CD4-positive, alpha-beta T cell treated with Interferon gamma for 1 hour (primary cell): ENCODE results near the gene FADS6.

Source experiments
- DNase-seq: peaks from one replicate; pipeline ENCODE4 v3.0.0-alpha.2; 2020

Gene FADS6, protein sequence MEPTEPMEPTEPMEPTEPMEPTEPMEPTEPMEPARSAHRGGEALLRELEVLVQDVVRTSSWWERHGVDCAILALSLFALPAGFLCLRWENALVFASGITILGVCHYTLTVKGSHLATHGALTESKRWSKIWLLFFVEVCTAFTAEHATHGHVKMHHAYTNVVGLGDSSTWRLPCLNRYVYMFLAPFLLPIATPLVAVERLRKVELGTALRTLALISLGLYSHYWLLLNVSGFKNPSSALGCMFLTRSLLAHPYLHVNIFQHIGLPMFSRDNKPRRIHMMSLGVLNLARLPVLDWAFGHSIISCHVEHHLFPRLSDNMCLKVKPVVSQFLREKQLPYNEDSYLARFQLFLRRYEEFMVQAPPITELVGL

DNA sequence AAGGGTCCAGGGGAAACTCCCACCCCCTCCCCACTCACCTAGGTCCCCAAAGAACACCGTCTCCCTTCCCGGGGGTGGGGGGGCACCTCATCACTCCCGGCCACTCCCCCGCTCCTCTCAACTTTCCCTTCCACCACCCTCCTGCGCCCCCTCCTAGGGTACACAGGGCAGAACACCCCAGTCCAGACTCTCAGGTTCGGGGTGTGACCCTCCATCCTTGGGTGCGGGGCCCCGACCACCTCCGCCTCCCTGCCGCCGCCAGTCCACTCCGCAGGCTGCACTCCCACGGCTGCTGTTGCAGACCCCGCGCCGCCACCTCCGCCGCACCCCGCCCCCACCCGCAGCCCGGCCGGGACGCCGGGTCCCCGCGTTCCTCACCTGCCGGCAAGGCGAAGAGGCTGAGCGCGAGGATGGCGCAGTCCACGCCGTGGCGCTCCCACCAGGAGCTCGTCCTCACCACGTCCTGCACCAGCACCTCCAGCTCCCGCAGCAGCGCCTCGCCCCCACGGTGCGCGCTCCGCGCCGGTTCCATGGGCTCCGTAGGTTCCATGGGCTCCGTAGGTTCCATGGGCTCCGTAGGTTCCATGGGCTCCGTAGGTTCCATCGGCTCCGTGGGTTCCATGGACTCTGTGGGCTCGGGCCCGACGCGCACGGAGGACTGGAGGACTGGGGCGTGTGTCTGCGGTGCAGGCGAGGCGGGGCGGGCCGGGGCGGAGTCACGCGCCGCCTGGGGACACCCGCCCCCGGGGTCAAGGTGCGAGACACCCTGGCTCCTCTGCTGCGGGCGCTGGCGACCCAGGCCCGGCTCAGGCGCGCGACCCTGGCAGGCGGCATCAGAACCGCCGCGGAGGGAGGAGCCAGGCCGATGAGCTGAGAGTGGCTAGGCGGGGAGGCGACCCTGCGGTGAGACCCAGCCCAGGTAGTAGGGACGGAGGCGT is at the start of gene FADS6:
Gene FADS6, minus strand, starts transcription at position 660 of the 938 bp plus-strand sequence. Its CDS starts 38 bp downstream, at position 622.
- no peak for DNase-seq

DNA sequence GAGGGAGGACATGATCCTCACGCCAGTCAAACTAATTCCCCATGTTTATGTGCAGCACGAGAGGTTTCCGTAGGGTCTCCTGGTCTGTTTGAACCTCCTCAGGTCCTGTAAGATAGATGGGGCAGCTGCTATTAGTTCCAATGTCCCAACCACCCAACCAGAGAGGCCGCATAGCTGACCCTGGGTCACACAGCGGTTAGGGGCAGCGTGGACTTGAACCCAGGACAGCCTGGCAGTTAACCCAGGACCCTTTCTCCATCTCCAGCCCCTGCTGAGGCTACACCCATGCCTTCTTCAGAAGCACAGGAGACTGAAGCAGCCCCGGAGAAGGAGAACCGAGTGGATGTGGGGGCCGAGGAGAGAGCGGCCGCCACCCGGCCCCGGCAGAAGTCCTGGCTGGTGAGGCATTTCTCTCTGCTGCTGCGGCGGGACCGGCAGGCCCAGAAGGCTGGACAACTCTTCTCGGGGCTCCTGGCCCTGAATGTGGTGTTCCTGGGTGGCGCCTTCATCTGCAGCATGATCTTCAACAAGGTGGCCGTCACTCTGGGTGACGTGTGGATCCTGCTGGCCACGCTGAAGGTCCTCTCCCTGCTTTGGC is 47.8 kb upstream of the FADS6 start:
- no peak for DNase-seq

DNA sequence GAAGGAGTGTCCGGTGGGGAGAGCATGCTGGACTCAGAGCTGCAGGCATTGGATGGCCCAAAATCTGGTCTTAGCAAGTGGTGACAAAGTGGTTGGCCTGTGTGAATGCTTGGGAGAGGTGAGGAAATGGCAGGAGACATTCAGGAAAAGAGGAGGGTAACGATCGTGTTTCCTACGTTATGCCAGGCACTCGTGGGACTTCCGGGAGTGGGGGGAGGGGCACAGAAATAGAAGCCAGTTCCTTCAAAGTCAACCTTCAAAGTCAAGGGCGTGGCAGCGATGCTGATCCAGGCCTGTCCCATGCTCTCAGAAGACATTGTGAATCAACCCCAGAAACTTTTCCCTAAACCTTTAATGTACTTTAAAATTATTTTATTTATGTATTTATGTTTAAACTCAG is 46.1 kb upstream of the FADS6 start:
- DNase-seq: no peak

DNA sequence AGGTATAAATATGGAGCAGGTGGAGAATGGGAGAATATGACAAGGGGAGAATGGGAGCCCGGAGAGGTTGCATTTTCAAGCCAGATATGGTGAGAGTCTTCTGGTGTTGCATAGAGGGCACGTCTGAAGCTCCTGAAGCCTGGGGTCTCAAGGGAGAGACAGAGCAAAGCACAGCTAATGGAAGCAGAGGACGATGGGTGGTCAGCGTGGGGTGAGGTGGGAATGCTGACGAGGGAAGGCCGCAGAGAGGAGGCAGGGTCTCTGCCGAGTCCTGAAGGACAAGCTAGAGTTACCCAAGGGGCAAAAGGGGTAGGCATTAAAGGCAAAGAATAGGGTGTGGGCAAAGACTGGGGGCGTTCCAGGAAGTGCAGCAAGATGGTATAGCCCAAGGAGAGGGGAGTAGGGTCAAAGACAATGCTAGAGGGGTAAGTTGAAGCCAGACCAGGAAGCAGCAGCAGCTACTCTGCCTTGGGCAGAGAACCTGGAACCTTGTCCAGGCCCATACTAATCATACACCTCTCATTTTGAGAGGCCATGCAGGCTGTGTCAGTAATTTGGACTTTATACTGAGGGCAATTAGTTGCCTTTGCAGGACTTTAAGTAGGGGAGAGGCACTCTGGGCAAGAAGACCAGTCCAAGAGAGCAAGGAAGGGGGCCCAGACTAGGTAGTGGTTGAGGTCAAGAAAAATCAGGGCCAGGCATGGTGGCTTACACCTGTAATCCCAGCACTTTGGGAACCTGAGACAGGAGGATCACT is 44.9 kb upstream of the FADS6 start:
- no peak for DNase-seq

DNA sequence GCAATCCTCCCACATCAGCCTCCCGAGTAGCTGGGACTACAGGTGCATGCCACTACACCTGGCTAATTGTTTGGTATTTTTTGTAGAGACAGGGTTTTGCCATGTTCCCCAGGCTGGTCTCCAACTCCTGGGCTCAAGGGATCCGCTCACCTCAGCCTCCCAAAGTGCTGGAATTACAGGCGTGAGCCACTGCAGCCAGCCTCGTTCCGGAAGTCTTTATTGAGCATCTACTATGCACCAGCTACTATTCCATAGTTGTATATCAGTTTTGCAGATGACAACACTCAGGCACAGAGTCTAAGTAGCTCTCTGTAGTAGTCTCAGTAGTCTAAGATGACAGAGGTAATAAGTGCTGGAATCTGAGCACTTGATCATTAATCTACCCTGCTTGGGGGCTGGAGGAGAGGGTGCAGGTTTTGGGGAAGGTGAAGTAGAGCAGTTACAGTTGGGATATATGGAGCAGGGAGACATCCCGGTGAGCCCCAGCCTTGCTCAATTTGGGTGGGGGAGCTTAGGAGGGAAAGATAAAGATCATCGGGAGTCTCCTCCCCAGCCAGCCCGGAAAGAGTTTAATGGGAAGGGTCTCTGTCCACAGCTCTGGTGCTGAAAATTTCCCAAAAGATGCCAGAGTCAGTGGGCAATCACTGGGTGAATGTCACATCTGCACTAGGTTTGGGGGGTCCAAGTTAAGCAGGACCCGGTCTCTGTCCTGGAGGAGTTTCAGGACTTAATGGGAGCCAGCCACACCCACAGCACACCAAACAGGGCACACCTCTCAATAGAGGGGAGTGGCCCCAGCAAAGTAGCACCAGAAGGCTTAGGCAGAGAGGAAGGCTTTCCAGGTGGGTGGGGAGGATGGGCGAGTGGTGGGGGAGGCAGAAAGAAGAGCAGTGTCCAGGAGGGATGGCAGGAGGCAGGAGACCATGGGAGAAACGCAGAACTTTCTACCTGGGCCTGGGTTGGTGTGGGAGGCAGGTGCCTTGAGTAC is 43.9 kb upstream of the FADS6 start:
- no peak for DNase-seq

DNA sequence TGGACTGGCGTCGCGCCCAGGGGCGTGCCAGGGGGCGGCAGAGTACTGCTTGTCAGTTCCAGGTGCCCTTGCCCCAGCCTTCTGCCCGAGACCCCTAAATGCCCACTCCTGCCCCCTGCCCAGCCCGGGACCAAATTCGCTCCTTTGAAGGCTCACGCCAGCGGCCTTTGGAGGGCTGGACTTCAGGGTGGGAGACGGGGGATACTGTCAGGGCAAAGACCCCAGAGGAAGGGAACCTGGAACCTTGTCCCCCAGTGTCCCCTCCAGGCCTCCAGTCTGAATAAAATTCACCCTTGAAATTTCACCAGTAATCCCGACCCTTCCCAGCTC is 43.0 kb upstream of the FADS6 start:
- DNase-seq: no peak

DNA sequence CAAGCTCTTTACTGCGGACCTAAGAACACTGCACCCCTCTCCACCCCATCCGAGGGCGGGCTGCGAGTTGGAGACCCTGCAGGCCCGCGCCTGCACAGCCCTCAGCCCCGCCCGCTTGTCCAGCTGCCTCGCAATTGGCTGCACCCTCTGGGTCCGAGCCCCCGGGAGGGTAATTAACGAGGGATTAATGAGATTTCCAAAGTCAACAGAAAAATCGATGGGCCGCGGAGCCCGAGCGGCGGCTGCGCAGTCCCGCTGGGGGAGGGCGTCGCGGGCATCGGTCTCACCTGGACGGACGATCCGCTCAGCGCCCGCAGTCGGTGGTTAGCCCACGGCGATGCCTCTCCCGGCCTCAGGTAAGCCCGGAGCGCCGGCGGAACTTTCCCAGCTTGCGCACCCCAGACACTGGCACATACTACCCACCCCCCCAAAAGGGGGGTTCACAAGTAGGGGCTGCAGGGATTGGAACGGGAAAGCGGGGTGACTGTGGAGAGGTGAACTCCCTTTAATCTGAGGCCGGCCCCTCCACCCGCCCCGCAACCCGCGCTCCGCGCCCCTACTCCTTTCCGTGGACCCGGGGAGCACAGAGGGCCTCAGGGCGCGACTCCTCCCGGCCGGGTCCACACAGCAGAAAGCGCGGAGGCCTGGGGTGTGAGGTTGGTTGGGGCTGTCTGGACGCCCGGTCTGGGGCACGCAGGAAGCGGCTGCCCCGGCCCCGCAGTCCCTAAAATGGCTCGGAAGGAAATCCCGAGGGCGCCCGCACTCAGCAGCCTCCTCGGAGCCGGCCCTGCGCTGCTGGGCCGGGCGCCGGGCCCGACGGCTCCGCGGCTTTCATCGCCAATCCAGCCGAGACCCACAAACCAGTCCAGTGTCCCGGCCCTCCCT is 42.4 kb upstream of the FADS6 start, which contains the start of gene OTOP3:
Gene OTOP3, plus strand, starts transcription at position 314 of the 885 bp plus-strand sequence. Its CDS starts 24 bp downstream, at position 338.
- DNase-seq: no peak

DNA sequence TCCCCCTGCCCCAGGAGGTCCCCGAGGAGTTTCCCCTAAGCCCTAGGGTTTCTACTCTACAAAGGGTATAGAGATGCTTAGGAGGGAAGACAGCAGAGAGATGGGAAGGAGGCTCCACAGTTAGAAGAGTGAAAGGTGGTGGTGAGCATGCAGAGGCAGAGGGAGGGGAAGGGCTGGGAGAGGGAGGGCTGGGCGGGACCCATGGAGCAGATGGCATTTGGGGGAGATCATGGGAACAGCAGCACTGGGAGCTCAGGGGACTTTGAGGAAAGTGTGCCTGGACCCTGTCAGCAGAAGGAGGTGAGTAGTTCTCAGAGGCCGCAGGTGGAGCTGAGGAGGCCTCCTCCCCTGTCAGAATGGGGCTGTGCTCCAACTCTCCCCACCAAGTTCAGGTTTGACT is 41.6 kb upstream of the FADS6 start:
- DNase-seq: no peak

DNA sequence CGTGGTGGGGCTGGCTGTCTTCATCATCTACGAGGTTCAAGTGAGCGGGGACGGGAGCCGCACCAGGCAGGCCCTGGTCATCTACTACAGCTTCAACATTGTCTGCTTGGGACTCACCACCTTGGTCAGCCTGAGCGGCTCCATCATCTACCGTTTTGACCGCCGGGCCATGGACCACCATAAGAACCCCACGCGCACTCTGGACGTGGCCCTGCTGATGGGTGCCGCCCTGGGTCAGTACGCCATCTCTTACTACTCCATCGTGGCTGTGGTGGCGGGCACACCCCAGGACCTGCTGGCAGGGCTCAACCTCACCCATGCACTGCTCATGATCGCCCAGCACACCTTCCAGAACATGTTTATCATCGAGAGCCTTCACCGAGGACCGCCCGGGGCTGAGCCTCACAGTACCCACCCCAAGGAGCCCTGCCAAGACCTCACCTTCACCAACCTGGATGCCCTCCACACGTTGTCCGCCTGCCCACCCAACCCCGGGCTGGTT is 37.2 kb upstream of the FADS6 start:
- DNase-seq: no peak

DNA sequence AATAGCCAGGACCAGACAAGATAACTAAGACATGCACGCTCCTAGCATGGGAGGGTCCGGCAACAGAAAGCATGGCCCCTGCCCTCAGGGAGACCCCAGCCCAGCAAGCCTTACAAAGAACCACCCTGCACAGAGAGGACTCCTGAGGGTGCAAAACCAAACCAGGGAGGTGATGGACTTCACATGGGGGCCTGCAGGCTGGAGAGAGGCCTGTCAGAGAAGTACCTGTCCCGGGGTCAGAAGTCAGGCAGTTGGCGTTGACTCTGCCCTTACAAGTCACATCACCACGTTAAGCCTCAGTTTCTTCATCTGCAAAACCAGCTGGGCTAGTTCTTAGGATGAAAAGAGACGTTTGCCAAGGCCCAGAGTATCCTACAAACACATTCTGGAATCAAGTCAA is 35.4 kb upstream of the FADS6 start:
- DNase-seq: no peak

DNA sequence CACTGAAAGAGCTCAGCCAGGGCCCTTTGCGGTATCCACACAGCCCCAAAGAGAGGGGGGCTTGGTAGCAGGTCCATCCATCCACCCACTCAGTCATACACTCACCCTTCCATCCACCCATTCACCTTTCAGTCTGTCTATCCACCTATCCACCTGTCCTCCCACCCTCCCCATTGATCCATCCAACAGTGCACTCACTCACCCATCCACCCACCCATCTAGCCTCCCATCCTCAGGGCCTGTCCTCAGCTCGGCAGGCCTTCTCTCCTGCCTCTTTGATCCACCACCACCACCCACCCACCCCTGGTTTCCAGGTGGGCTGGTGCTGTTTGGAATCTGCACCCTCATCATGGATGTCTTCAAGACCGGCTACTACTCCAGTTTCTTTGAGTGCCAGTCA is 31.8 kb upstream of the FADS6 start:
- no peak for DNase-seq

DNA sequence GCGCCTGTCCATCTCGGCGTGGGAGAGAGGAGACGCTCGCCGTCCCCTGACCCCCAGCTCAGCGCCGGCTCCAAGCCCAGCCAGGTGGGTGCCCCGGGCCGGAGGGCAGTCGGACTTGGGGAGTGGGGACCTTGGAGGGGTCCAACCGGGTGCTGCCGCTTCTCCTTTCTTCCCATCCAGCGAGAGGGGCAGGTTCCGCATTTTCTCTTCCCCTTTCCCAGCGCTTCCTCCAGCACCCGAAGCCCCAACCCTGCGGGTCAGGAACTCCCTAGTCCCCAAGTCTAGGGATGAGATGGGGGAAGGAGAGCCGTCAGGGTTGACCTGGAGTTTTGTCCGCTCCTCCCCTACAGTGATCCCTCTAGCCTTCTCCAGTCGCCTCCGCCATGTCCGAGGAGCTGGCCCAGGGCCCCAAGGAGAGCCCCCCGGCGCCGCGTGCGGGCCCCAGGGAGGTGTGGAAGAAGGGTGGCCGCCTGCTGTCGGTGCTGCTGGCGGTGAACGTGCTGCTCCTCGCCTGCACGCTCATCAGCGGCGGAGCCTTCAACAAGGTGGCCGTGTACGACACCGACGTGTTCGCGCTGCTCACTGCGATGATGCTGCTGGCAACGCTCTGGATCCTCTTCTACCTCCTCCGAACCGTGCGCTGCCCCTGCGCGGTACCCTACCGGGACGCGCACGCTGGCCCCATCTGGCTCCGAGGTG is 31.0 kb upstream of the FADS6 start, which contains the start of gene OTOP2:
Gene OTOP2, plus strand, starts transcription at position 24 of the 699 bp plus-strand sequence. Its CDS starts 360 bp downstream, at position 384.
- DNase-seq: peak; percentile 40

DNA sequence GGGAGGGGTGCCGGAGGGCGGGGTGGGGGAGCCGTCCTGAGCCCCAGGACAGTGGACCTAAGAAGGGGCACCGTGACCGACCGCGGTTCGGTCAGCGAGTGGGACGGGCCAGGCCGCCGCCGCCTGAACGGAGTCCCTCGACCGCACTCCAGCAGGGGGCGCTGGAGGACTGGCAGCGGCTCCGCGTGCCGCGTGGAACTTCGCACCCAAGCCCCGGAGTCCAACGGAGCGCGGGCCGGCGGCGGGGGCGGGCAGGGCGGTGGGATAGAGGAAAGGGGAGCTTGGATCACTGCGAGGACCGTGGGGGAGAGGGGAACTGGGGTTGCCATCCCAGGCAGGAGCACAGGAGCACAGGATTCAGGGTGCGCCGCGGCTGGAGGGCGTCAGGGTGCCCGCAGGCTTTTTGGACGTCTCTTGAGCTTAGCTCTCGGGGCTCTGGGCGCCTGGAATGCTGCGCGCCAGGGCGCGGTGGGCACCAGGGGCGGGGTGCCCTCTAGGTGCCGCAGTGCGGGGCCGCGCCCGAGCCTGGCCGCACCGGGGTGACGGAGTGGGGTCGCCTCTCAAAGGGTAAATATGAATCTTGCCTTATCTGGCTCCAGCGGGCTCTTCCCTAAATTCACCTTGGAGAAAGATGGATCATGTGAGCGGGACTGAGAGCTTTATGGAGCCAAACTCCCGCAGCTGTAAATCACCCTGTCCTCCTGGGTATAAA is 30.3 kb upstream of the FADS6 start:
- peak; percentile 61 for DNase-seq

DNA sequence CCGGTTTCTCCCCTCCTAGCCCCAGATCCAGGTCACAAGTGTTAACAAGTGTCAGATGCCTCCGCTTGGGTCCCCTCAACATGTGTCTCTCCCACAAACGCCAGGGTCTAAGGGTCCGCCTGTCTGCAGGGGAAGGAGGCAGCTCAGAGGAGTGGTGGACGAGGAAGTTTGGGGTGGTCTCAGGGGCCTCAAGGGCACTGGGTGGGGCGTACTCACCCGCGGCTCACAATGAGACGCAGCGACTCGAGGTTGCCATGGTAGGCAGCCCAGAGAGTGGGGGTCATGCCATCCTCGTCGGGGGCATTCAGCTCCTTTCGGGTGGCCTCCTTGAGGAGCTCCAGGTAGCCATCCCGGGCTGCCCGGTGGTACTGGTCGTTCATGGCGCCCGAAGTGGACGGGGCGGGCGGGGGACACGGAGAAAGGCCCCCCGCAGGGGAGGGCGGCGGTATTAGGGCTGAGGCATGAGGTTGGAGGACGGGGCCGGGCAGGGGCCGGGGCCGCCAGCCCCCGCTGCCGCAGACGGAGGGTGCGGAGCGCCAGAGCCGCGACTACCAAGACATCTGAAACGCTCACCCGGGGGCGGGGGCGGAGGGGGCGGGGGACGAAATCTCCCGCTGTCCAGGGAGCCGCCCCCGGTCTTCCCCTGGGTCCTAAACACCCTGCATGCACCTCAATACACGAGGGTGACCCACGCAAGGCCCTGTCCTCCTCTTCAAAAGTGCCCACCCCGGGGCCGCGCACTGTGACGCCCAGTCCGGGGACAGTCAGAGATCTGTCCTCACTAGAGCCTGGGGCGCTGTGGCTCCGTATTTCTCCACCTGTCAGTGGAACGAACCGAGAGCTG is 29.5 kb upstream of the FADS6 start, which contains the start of gene USH1G:
Gene USH1G, minus strand, starts transcription at position 562 of the 844 bp plus-strand sequence. Its CDS starts 182 bp downstream, at position 380.
- DNase-seq: no peak

DNA sequence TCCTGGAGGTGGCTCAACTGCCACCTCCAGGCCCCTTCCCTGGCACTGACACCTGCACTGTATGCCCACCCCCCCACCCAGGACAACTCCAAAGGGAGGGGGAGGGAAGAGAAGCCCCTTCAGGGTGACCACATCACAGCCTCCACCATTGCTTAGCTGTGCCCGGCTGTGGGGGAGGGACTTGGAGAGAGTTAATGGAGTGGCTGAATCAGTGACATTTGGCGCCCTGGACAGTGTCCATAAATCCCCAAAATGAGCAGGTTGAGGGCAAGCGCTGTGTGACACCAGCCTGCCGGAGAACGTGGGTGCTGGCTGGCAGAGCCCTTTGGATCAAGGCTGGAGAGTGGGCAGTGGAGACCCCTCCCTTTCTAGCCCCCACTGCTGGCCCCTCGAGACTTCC is 28.7 kb upstream of the FADS6 start:
- DNase-seq: no peak

DNA sequence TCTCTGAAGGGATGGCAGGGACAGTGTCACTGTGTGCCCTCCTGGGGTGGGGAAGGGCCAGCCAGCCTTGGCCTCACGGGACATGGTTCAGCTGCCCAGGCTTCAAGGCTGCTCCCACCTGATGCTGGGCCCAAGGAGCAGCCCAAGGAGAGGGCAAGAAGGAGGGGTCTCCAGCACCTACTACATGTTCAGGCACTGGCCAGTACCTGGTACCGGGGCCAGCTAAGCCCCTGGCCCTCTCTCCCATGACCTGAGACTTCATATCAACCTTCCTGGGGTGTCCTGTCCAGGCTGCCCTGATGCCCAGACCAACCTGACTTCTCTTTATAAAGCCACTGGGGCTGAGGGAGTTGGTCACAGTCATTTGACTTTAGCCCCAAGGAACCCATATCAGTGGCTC is 28.3 kb upstream of the FADS6 start:
- no peak for DNase-seq

DNA sequence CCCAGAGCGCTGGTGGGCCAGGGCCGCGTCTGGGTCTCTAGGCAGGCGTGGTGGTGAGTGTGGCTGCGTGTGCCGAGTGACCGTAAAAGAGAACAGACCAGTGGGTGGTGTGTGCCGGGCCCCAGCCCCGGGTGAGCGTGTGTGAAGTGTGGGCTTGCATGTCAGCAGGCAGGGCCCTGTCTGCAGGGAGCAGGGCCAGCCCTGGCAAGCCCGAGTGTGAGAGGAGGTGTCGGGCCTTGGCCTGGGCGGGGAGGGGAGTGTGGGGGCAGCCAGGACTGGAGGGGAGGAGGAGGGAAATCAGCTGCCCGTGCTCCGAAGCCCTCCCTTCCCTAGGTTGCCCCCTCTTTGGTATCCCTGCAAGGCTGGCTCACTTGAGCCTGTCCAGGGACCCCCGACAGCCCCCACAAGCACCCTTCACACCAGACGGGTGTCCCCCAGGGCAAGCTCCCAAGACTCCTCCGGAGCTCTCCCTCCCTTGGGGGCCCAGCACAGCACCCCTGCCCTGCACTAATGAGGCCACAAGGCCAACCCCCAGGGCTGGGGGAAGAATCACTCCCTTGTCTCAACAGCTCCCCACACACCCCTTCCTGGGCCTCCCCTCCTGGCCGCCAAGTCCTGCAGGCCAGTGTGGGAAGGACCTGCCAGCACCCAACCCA is 27.7 kb upstream of the FADS6 start:
- DNase-seq: no peak
